Activated CD4-positive, alpha-beta T cell treated with anti-CD3 and anti-CD28 coated beads, Interleukin-2, amount 50 U/mL, for 1 hour (primary cell): ENCODE data around the gene HIP1.

Experiments used
- DNase-seq: peaks from one replicate; pipeline ENCODE4 v3.0.0-alpha.2; 2020

HIP1 gene

DNA sequence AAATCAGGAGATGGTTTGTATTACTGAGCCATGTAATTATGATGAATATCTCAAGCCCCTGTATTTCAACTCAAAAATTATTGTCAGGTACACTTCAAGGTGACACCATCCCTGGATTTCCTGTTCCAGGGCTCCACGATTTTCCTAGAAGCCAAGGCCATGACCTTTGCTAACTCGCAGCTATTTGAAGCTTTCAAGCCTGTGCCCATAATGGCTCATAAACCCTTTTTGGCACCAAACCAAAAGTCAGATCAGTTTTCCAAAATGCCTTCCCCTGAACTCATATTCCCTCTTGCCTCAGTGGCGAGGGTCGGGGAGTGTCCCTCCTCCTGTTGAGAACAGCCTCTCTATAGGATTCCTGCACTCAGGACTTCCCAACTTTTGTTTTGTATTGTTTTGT is 70.8 kb downstream of the HIP1 start:
- no peak for DNase-seq

DNA sequence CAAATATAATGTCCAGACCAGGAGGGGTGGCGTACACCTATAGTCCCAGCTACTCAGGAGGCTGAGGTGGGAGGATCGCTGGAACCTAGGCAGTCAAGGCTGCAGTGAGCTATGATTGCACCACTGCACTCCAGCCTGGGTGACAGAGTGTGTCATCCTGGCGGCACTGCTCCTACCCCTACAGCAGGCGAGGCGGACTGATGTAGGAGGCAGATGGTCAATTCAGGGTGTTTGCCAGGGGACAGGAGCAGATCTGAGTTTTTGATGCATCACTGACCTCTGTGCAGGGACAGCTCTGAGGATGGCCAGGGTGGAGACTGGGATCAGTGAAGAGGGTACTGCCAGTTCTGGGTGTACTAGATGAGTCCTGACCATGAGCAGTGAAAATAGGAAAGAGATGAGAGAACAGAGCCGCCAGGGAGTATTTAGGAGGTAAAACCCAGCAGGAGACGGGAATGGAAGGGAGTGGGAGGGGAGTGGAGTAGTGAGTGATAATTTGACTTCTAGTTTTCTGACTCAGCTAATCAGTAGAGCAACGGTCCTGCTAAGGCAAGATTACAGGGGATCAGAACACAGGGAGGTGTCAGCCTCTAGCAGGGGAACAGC is 75.3 kb downstream of the HIP1 start:
- no peak for DNase-seq

DNA sequence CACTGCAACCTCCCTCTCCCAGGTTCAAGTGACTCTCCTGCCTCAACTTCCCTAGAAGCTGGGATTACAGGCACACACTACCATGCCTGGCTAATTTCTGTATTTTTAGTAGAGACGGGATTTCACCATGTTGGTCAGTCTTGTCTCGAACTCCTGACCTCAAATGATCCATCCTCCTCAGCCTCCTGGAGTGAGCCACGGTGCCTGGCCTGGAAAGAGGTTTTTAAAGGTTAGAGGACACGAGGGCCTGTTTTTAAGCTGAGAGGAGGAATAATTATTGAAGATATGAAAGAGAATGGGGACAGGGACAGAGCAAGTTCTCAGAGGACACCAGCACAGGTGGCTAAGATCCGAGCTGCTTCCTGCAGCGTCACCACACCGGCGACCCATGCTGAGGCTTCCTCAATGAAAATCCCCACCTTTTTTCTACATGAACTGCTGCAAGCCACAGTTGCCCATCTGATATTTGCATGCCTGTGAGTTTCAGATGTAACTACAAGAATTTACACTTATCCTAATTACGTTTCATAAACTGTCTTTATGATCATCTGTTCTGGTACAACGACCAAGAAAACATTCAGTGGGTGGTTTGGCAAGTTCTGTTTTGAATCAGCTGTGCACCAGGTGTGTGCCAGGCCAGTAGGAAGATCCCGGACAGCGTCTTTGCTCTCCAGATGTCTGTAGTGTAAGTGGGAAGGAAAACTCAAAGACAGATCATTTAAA is 76.0 kb downstream of the HIP1 start:
- no peak for DNase-seq

DNA sequence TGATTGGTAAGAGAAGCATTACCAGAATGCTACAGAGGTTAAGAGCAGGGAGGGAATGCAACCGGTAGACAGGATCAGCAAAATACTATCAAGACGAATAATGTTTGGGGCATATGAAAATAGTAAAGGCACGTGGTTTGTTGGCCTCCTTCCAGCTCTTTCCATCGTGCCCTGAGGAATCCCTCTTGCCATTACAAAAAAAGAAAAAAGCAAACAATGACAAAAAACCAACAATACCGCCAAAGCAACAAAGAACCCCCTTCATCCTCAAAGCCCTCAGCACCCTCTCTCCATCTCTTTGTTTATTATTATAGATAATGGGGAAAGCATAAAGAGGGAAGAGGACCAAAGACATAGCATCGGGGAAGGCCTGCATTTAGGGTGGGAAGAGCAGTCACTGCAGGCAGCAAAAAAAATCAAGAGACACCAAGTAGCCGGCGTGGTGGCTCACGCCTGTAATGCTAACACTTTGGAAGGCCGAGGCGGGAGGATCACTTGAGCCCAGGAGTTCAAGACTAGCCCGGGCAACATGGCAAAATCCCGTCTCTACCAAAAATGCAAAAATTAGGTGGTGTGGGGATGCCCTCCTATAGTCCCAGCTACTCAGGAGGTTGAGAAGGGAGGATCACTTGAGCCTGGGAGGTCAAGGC is 78.0 kb downstream of the HIP1 start:
- DNase-seq, result no peak

DNA sequence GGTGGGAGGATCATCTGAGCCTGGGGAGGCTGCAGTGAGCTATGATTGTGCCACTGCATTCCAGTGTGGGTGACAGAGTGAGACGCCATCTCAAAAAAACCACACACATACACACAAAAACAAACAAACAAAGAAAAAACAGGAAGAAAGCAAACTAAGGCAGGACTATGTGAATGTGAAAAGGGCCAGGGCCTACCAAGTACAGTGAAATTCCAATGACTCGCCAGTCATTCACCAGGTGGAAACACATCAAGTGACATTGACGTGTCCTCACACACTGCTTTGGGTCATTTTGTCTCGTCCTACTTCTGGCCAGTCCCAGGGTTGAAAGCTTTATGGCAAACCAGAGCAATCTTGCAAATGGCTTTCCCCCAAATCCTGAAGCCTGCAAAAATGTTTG is 79.9 kb downstream of the HIP1 start:
- no peak for DNase-seq

DNA sequence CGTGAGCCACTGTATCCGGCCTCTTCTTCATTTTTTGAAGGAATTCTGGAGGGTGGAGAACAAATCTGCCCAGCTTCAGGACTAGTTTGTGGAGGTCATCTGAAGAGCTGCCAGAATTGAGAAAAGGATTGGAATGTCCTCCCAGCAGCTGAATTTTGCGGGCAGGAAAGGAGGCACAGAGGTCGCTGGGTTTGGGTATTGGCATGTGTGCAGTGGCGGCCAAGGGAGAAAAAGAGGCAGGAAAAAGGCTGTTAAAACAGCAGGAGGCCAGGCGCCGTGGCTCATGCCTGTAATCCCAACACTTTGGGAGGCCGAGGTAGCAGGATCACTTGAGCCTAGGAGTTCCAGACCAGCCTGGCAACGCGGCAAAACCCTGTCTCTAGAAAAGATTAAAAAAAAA is 80.4 kb downstream of the HIP1 start:
- no peak for DNase-seq

DNA sequence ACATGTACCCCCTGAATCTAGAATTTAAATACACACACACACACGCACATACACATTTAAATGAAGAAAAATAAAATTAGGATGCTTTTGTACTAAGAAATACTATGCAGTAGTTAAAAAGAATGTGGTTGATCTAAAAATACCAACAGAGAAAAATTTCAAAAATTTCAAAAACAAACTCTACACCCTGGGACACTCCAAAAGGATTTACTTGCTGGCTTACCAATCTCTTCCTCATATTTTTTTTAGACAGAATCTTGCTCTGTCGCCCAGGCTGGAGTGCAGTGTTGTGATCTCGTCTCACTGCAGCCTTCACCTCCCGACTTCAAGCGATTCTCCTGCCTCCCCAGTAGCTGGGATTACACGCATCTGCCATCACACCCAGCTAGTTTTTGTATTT is 80.9 kb downstream of the HIP1 start:
- DNase-seq, result no peak

DNA sequence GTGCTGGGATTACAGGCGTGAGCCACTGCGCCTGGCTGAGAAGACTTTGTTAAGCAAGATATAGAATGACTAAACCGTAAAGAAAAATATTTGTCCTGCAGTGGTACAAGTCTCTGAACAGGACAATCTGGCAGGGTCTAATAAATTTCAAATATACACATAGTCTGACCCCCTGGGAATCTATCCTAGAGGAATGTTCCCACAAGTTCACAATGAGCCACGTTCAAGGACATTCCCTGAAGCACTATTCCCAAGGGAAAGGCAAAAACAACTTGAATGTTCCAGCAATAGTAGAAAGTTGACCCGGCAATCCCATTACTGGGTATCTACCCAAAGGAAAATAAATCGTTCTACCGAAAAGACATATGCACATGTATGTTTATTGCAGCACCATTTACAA is 82.0 kb downstream of the HIP1 start:
- no peak for DNase-seq

DNA sequence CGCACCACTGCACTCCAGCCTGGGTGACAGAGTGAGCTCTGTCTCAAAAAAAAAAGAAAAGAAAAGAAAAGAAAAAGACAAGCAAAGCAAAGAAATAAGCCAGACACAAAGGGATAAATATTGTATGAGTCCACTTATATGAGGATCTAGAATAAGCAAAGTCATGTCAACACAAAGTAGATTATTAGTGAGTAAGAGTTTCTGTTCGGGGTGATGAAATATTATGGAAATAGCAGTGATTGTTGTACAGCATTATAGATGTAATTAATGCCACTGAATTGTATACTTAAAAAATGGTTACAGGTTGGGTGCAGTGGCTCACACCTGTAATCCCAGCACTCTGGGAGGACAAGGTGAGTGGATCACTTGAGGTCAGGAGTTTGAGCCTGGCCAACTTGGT is 83.2 kb downstream of the HIP1 start:
- no peak for DNase-seq

DNA sequence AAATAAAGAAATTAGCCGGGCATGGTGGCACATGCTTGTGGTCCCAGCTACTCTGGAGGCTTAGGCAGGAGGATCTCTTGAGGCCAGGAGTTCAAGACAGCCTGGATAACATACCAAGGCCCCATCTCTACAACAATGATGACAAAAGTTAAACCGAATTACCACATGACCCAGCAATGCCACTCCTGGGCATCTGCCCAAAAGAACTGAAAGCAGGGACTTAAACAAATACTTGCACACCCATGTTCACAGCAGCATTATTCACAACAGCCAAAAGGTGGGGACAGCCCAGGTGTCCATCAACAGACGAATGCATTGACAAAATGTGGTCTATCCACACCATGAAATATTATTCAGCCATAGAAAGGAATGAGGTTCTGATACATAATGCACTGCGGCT is 83.9 kb downstream of the HIP1 start:
- no peak for DNase-seq

DNA sequence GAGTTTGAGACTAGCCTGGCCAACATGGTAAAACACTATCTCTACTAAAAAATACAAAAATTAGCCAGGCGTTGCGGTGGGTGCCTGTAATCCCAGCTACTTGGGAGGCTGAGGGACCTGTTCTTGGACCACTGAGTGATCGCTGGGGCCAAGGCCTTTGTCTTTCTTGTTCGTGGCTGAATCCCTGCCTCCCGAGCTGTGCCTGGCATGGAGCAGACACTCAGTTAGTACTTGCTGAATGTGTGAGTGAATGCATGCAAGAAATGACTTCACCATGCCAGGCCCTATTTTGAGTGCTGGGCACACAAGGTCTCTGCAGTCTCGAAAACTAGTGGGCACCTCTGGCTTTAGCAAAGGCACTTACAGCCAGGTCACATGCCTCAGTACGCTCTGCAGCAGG is 85.1 kb downstream of the HIP1 start:
- DNase-seq, result no peak

DNA sequence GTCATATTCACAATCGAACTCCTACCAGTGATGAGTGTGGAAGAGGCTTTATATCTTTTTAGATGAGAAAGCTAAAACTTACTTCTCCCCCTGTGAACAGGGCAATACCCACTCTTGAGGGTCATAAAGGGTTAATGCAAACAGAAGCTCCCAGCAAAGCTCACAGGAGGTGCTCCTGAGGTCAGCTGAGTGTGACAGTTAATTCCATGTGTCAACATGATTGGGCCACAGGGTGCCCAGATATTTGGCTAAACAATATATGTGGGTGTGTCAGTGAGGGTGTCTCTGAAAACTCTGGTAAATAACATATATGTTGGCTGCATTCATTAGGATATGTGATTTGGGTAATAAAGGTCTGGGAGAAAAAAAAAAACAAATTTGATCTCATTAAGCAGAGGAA is 86.0 kb downstream of the HIP1 start:
- no peak for DNase-seq

DNA sequence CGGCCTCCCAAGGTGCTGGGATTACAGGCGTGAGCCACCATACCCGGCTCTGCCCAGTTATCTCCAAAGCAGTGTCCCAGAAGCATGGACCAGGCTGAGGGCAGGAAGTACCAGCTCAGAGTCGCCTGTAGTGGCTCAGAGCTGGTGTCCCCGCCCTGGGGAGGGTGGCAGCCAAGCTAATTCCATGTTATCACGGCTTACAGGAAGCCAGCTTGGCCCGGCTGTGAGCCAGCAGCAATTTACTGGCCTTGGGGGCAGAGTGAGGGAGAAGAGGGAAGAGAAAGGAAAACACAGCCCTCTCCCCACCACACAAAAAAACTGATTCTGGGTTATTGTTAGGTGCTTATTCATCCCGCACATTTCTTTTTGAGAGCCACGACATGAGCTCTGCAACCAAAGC is 88.1 kb downstream of the HIP1 start:
- no peak for DNase-seq

DNA sequence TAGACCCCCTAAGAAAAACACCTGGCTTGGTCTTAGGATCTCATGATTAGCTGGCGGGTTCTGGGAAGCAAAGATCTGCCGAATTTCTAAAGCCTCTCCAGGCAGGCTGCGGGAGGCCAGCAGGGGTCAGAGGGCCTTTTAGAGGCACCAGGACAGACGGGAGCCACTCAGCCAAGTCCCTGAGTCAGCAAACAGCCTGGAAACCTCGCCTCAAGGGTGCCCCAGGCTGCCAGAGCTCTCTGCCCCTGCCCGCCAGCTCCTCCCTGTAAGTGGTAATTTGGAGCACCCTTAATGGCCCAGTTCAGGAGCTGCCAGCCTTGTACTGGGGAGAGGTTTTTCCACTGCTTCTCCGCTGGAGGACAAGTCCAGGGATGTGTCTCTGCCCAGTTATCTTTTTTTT is 88.7 kb downstream of the HIP1 start:
- DNase-seq, result no peak

DNA sequence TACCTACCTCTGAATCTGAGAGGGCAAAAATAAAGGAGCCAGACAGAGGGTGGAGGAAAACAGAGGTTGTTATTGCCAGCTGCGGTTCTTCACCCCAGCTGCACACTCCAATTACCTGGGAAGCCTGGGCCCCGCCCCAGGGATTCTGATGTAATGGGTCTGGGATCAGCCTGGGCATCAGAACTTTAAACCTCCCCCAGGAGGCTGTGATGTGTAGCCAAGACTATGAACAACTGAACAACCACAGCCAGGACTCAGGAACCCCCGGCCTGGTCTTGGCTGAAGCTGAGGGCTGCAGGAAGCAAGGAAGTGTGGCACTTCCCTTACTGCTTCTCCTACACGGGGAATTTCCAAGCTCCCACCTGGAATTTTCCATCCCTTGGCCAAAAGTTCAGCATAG is 89.3 kb downstream of the HIP1 start:
- DNase-seq, result no peak

DNA sequence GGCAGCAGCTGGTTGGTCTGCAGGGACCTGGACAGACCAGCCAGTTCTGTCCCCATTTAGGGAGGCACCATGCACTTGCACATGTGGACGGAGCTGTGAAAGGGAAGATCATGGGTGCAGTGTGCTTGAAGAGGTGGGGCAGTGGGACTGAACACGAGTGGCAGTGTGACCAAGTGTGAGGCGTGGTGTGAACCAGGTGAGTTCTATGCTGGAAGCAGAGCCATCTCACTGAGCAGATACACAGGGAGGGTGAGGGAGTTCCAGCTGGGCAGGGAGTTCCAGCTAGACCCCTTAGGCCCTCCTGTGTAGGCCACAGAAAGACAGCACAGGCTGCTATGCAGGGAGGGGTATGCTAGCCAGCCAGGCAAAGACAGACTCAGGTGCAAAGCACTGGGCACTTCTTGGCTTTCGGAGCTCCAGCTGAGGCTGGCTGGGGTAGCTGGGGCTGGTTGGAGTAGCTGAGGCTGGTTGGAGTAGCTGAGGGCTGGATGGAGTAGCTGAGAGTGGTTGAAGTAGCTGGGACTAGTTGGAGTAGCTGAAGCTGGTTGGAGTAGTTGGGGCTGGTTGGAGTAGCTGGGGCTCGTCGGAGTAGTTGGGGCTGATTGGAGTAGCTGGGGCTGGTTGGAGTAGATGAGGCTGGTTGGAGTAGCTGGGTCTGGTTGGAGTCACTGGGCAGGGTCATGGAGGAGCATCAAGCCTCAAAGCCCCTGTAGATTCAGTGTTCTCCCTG is 90.9 kb downstream of the HIP1 start:
- DNase-seq, result no peak

DNA sequence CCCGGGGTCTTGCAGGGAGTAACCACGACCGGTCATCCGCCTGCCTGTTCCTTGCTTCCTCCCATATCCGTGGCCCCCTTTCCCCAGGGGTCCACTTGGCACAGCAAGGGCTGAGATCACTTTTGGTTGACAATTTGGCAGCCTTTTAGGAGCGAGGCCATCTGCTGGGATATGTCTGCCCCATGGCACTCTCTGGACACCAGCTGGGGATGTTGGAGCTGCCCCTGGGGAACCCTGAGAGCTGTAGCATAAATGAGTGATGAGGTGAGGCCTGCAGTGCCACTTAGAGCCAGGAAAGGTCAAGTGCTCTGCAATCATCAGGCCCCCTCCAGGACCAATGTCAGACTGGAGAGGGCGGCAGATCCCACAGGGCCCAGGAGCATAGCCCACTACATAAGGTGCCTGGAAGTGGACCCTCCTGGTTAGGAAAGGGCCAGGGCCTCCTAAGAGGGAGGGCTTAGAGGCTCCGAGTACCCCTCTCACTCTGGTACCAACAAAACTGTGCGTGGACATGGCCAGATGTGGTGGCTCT is 92.1 kb downstream of the HIP1 start:
- no peak for DNase-seq

DNA sequence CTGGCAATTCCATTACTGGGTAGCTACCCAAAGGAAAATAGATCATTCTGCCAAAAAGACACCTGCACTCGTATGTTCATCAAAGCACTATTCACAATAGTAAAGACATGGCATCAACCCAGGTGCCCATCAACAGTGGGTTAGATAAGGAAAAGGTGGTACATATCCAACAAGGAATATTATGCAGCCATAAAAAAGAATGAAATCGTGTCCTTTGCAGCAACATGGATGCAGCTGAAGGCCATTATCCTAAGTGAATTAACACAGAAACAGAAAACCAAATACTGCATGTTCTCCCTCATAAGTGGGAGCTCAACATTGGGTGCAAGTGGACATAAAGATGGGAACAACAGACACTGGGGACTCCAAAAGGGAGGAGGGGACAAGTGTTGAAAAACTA is 93.2 kb downstream of the HIP1 start:
- DNase-seq, result no peak

DNA sequence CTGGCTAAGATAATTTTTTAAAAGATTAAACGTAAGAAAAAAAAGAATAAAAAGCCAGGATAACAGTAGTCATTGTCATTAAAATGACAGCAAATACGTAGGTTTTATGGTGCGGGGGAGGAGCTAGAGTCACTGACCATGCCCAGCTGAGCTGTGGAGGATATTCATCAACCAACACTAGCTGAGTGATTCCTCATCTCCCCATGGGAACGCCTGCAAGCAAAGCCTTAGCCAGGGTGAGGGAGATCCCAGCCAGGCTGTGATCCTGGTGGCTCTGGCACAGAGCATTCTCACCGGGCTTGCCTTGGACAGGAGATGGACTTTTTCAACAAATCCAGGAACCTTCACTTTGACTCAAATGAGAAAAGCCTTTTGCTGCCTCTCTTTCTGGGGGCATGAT is 94.2 kb downstream of the HIP1 start:
- DNase-seq, result no peak

DNA sequence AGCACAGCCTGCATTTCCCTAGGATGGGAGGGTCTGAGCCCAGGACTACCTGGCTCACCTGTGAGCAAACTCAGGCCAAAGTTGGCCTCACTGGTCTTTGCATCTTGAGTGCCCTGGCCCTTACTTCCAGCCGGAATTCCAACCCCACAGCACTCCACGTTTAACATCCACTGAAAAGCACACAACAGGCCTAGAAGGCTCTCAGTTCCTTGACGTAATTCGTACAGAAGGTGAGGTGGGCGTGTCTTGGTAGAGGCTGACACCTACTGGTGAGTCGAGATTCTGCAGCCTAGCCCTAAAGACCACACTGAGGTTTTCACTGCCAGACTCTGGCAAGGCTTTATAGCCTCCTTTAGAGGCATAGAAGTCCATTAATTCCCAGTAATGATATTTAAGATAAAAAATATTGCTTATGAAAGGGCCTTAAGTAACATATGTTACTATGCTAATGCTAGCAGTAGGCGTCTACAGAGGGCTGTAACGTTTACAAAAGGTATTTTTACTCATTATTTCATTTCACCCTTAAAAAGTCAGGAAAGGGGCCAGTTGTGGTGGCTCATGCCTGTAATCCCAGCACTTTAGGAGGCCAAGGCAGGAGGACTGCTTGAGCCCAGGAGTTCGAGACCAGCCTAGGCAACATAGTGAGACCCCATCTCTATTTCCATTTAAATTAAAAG is 95.8 kb downstream of the HIP1 start:
- peak; percentile 63 for DNase-seq

DNA sequence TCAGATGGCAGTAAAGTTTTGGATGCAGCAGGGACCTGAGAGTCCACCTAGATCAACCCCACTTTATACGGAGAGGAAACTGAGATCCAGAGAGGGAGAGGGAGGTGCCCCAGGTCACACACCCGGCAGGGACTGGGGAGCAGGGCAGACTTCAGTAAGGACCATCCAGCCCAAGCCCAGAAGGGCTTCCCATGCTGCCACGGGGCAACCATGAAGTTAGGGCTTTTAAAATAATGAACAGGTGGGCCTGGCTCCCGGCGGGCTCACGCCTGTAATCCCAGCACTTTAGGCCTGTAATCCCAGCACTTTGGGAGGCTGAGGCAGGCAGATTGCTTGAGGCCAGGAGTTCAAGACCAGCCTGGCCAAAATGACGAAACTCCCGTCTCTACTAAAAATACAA is 98.5 kb downstream of the HIP1 start:
- no peak for DNase-seq

DNA sequence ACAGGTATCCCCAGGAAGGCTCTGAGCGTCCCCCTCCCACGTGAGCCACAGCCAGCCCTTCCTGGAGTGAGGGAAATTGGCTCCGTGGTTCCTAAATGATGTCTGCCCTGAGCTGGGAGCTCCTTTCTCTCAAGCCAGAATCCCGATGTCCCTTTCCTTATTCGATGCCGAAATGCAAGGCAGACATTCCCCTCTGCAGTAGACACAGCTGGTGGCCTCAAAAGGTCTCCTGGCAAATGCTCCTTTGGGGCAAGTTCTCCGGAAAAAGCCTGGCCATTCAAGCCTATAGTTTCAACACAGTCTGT is 98.9 kb downstream of the HIP1 start:
- no peak for DNase-seq
